Esophagus muscularis mucosa (tissue), 4 donors: ENCODE measurements around the gene ACTC1. TPM values are rescaled to one million over a fixed set of nuclear protein-coding genes. Genes with fewer than 3 reads are reported as not detected.

ENCODE experiments used
- DNase-seq: peaks from one replicate; pipeline ENCODE4 v3.0.0-alpha.2; 2017; ENCODE audit errors: extremely low spot score
- H3K27ac ChIP-seq, 4 donors: fragments of 200-600 bp; sonication (generic); replicated peaks in 1 of 4; 1 replicate in 3 of 4; 2 replicates in 1 of 4; pipeline ENCODE4 v1.5.1; 2016 to 2019; ENCODE audit warnings: mild to moderate bottlenecking in 1 of 4
- H3K27me3 ChIP-seq, 4 donors: fragments of 200-600 bp; sonication (generic); one replicate each; pipeline versions ENCODE4 v1.5.1 to v1.6.0; 2016 to 2019
- H3K36me3 ChIP-seq, 4 donors: fragments of 200-600 bp; sonication (generic); one replicate each; pipeline ENCODE4 v1.5.1; 2016 to 2019
- H3K4me1 ChIP-seq, 4 donors: fragments of 200-600 bp; sonication (generic); one replicate each; pipeline ENCODE4 v1.5.1; 2016 to 2019
- H3K4me3 ChIP-seq, 4 donors: fragments of 200-600 bp; sonication (generic); 1 replicate in 2 of 4; 2 replicates in 2 of 4; pipeline ENCODE4 v1.5.1; 2016 to 2019; ENCODE audit warnings: mild to moderate bottlenecking in 4 of 4, moderate library complexity in 1 of 4
- H3K9me3 ChIP-seq, 4 donors: fragments of 200-600 bp; sonication (generic); 1 replicate in 3 of 4; 2 replicates in 1 of 4; pipeline ENCODE4 v1.5.1; 2016 to 2019
- EP300 ChIP-seq: sonication (generic); formaldehyde crosslinking; IDR thresholded peaks from one replicate; pipeline ENCODE4 v1.6.1; 2017; ENCODE audit warnings: antibody characterized with exemption
- POLR2A ChIP-seq: fragments of 450-650 bp; IDR thresholded peaks from one replicate; pipeline ENCODE4 v1.6.1; 2017; ENCODE audit warnings: antibody characterized with exemption, moderate library complexity, mild to moderate bottlenecking, low read depth
- POLR2AphosphoS5 ChIP-seq, 2 donors: sonication (generic); formaldehyde crosslinking; IDR thresholded peaks; one replicate each; pipeline ENCODE4 v1.6.1; 2017; ENCODE audit warnings: antibody characterized with exemption in 2 of 2
- WGBS: methylation state at CpG from one replicate; pipeline ENCODE4 v1.1.5; 2018; 5-methylcytosine and 5-hydroxymethylcytosine counted together
- intact Hi-C: fragments of 100-400 bp; cut with DNase I; formaldehyde crosslinking; loops from one replicate; pipeline ENCODE4 v1.15.1; 2023
- total RNA-seq, 4 donors: library from RNA; depleted of rRNA; stranded (reverse); fragments of >200 nt; gene quantifications; one replicate each; pipeline versions ENCODE4 v1.1.0 to v1.2.1, GENCODE V29; 2016
- TF ChIP-seq, protein P1 (sequence below), 3 experiments: fragments of 200-600 bp in 2 of 3; fragments of 450-650 bp in 1 of 3; sonication (generic) in 2 of 3; IDR thresholded peaks; one replicate each; pipeline ENCODE4 v1.5.1; 2017 to 2019; ENCODE audit warnings: antibody characterized with exemption in 3 of 3, mild to moderate bottlenecking in 2 of 3, moderate library complexity in 1 of 3

The ACTC1 gene
- total RNA-seq, 4 donors from 2014 or later = 4.7 to 8.7 (median 7.3) TPM

DNA sequence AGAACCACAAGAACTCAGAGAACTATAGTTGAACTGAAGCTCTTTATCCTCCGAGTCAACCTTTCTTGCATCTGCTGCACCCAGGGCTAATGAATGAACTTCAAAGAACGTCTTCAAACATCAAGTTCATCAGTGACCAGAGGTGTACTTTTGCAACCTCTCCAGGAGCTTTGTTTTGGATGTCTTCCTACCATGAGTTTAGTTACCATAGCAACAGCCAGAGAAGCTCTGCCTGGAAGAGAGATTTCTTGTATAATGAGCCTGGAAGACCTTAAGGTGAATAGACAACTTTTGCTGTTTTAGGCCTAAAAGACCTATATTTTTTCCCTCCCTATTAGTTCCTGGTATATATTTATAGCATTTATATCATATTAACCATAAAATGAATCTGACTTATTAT, 9.1 kb downstream of the ACTC1 start:
- DNase-seq = no peak
- TF ChIP-seq POLR2AphosphoS5 (IDR thresholded peaks at IDR 0.05) (no peak), POLR2A (no peak)
- TF ChIP-seq, protein P1, sequence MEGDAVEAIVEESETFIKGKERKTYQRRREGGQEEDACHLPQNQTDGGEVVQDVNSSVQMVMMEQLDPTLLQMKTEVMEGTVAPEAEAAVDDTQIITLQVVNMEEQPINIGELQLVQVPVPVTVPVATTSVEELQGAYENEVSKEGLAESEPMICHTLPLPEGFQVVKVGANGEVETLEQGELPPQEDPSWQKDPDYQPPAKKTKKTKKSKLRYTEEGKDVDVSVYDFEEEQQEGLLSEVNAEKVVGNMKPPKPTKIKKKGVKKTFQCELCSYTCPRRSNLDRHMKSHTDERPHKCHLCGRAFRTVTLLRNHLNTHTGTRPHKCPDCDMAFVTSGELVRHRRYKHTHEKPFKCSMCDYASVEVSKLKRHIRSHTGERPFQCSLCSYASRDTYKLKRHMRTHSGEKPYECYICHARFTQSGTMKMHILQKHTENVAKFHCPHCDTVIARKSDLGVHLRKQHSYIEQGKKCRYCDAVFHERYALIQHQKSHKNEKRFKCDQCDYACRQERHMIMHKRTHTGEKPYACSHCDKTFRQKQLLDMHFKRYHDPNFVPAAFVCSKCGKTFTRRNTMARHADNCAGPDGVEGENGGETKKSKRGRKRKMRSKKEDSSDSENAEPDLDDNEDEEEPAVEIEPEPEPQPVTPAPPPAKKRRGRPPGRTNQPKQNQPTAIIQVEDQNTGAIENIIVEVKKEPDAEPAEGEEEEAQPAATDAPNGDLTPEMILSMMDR (IDR thresholded peaks at IDR 0.05) = no peak
- Histone ChIP-seq H3K4me1 (no peaks in the 10 kb centered on the region), H3K36me3 (peaks cover 0 to 5% (median 0%) of the 10 kb centered on the region in 4 donors), H3K27me3 (no peaks in the 10 kb centered on the region), H3K4me3 (no peak overlapping the region), H3K9me3 (no peaks in the 10 kb centered on the region), H3K27ac (no peak overlapping the region)
- WGBS = 67% methylated on average over 2 of the region's 2 CpGs
- intact Hi-C loops = no loop called here

DNA sequence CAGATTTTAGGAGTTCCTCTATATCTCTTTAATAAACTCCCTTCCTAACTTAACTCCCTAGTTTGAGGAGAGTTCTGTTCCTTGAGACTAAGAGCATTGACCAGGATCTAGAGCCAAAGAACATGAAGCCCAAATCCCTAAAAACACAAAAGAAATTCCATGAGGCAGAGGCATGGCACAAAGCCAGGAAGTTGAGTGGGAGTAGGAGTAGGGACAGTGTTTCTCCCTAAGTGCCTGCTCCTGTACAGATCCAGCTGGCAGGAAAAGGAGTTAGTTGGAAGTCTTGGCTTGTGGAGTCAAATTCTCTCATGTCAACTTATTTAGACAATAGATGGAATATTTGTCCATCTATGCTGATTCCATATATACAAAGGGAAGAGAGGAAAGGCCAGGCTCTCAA, 11.4 kb downstream of the ACTC1 start:
- no peaks in the 10 kb centered on the region for H3K36me3 ChIP-seq
- H3K9me3 ChIP-seq = no peaks in the 10 kb centered on the region
- TF ChIP-seq, protein P1 (IDR thresholded peaks at IDR 0.05) = no peak
- no peak for TF ChIP-seq POLR2AphosphoS5 (IDR thresholded peaks at IDR 0.05)
- TF ChIP-seq POLR2A = no peak
- TF ChIP-seq EP300 = no peak
- intact Hi-C loops = no loop called here
- DNase-seq = no peak
- H3K27me3 ChIP-seq = no peaks in the 10 kb centered on the region
- H3K4me1 ChIP-seq = no peaks in the 10 kb centered on the region
- H3K27ac ChIP-seq = no peak overlapping the region
- H3K4me3 ChIP-seq = no peak overlapping the region

DNA sequence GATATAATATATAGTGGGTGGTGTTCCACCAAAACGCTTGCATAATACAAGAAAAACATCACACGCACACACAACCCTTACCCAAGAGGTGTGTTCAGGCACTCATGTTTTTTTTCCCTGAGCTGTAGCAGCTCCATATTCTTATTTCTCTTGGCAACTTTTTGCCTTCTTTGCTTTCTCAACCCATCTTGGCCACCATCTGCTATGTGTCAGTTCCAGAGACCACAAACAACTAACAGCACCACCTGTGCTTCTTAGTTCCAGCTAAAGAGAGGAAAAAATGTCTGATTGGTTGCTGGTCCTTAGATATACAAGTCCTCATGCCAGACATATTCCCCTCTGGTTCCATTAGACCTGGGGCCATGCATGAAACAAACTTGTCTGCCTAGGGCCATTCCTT, 11.9 kb downstream of the ACTC1 start:
- TF ChIP-seq EP300 = no peak
- Histone ChIP-seq H3K9me3 (no peaks in the 10 kb centered on the region), H3K27me3 (no peaks in the 10 kb centered on the region), H3K27ac (no peak overlapping the region), H3K4me1 (no peaks in the 10 kb centered on the region), H3K4me3 (no peak overlapping the region), H3K36me3 (no peaks in the 10 kb centered on the region)
- WGBS = 99% methylated on average over 2 of the region's 2 CpGs
- no peak for DNase-seq
- intact Hi-C loops = no loop called here

DNA sequence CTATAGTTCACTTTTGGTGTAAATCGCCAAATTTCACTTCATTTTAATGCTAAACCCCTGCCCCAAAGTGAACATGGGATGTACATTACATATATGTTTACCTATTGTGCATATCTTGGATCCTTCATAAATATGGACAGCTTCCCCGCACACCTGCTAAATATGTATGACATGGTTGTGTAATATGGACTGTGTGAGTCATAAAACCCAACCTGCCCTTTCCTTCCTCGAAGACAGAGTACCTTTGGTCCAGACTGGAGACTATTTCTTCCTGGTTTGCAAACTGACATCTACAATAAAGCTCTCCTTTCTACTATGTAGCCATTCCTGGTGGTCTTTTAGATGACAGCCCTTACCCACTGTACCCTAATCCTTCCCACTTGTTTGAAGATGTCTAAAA, 12.4 kb downstream of the ACTC1 start:
- TF ChIP-seq EP300 (no peak), POLR2AphosphoS5 (IDR thresholded peaks at IDR 0.05) (no peak), POLR2A (no peak)
- TF ChIP-seq, protein P1 (IDR thresholded peaks at IDR 0.05) = no peak
- H3K27me3 ChIP-seq = no peaks in the 10 kb centered on the region
- H3K9me3 ChIP-seq = no peaks in the 10 kb centered on the region
- no peak for DNase-seq
- no peak overlapping the region for H3K4me3 ChIP-seq
- H3K36me3 ChIP-seq = no peaks in the 10 kb centered on the region
- 82% methylated on average over 3 of the region's 3 CpGs for WGBS
- H3K4me1 ChIP-seq = no peaks in the 10 kb centered on the region
- intact Hi-C loops = no loop called here
- H3K27ac ChIP-seq = no peak overlapping the region

DNA sequence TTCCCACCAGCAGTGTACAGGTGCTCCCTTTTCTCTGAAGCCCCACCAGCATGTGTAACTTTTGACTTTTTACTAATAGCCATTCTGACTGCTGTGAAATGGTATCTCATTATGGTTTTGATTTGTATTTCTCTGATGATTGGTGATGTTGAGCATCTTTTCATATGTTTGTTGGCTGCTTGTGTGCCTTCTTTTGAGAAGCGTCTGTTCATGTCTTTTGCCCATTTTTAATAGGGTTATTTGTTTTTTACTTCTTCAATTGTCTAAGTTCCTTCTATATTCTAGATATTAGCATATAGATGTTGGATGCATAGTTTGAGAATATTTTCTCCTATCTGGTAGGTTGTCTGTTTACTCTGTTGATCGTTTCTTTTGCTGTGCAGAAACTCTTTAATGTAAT, 14.6 kb downstream of the ACTC1 start:
- H3K27ac ChIP-seq = no peak overlapping the region
- no peaks in the 10 kb centered on the region for H3K27me3 ChIP-seq
- TF ChIP-seq, protein P1 (IDR thresholded peaks at IDR 0.05) = no peak
- TF ChIP-seq POLR2A (no peak), POLR2AphosphoS5 (IDR thresholded peaks at IDR 0.05) (no peak), EP300 (no peak)
- no peaks in the 10 kb centered on the region for H3K36me3 ChIP-seq
- intact Hi-C loops = no loop called here
- no peaks in the 10 kb centered on the region for H3K4me1 ChIP-seq
- WGBS = 80% methylated on average over 2 of the region's 2 CpGs
- no peak overlapping the region for H3K4me3 ChIP-seq
- H3K9me3 ChIP-seq = no peaks in the 10 kb centered on the region
- DNase-seq = no peak
